ENCODE measurements around the gene SMPD3. TPM values are rescaled to one million over a fixed set of nuclear protein-coding genes. Genes with fewer than 3 reads are reported as not detected.

The SMPD3 gene
- total and polyA plus RNA-seq, 8 donors: 0.83 to 5.5 (median 2.2) TPM

DNA sequence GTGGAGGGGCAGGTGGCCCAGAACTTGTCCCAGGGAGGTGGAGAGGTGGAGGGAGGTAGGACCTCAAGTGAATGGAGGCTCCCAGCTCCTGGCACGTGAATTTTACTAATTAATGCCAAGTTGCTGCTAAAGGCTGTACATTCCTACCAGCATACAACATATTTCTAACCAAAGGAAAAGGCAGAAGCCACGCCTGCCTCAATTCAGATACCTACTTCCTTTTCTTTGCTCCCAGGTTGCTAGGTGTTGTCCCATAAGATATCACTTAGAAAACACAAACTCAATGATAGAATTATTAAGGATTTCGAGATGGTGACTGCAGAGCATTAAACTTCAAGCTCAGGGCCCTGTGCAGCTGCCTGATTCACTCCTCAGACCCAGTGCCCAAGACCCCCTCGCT lies 20.5 kb upstream of the SMPD3 start:
- Histone ChIP-seq H3K27me3 (no peaks in the 10 kb centered on the region), H3K27ac (no peak overlapping the region), H3K4me3 (no peak overlapping the region), H3K4me1 (peaks cover 3 to 20% (median 10%) of the 10 kb centered on the region in 3 donors), H3K9me3 (no peaks in the 10 kb centered on the region), H3K36me3 (no peaks in the 10 kb centered on the region)
- intact Hi-C loops (cut with DNase I): no loop called here
- no peak for FAIRE-seq
- DNase-seq: no peak
- no peak for ATAC-seq
- WGBS, 2 donors: 80 to 89% methylated on average over 4 of the region's 4 CpGs
- TF ChIP-seq, protein P1, sequence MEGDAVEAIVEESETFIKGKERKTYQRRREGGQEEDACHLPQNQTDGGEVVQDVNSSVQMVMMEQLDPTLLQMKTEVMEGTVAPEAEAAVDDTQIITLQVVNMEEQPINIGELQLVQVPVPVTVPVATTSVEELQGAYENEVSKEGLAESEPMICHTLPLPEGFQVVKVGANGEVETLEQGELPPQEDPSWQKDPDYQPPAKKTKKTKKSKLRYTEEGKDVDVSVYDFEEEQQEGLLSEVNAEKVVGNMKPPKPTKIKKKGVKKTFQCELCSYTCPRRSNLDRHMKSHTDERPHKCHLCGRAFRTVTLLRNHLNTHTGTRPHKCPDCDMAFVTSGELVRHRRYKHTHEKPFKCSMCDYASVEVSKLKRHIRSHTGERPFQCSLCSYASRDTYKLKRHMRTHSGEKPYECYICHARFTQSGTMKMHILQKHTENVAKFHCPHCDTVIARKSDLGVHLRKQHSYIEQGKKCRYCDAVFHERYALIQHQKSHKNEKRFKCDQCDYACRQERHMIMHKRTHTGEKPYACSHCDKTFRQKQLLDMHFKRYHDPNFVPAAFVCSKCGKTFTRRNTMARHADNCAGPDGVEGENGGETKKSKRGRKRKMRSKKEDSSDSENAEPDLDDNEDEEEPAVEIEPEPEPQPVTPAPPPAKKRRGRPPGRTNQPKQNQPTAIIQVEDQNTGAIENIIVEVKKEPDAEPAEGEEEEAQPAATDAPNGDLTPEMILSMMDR (IDR thresholded peaks at IDR 0.05): no peak

DNA sequence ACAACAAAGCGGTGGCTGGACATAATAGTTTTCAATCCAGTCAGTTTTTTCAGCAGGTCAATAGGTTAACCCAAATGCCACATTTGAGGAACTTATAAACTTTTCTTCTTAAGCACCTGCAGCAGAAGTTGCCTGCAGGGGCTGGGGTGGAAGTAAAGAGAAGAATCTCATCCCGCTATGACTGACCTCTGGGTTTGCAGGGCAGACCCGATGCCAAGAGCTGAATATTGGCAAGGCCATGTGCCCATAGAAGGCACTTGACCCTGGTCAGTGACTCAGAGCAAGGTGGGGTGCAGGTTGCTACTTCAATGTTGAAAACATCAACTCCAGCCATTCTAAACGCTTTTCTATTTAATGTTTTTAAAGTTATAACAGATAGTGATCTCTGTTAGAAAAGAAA lies 17.9 kb upstream of the SMPD3 start:
- TF ChIP-seq, protein P1 (IDR thresholded peaks at IDR 0.05): no peak
- WGBS, 2 donors: 58 to 68% methylated on average over 4 of the region's 4 CpGs
- no peaks in the 10 kb centered on the region for H3K36me3 ChIP-seq
- H3K27ac ChIP-seq: no peak overlapping the region
- H3K4me3 ChIP-seq: no peak overlapping the region
- DNase-seq (no peak), ATAC-seq (no peak), FAIRE-seq (no peak)
- no peaks in the 10 kb centered on the region for H3K27me3 ChIP-seq
- H3K4me1 ChIP-seq: peaks cover 3 to 20% (median 10%) of the 10 kb centered on the region in 3 donors
- no peaks in the 10 kb centered on the region for H3K9me3 ChIP-seq
- intact Hi-C loops (cut with DNase I): no loop called here

DNA sequence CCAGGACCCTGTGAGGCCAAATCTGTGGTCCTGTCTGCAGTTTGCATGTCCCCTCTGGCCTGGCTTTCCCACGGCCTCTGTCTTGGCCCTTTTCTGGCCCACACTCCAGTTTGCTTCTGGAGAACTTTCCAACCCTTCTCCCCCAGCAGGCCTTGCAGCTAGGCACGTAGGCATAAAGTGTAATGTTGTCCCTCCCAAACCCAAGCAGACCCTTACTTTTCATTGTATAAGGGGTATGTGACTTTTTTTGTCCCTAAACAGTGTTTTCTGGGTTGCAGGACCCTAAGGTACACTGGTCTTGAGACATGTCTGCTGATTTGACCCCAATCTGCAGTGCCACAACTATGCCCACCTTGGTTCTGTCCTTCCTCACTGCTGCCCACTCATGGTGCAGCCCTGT lies 15.6 kb upstream of the SMPD3 start:
- FAIRE-seq (no peak), ATAC-seq (no peak), DNase-seq (no peak)
- Histone ChIP-seq H3K36me3 (no peaks in the 10 kb centered on the region), H3K4me3 (no peak overlapping the region), H3K9me3 (no peaks in the 10 kb centered on the region), H3K4me1 (peaks cover 0 to under 1% (median 0%) of the 10 kb centered on the region in 3 donors), H3K27ac (no peak overlapping the region), H3K27me3 (no peaks in the 10 kb centered on the region)
- intact Hi-C loops (cut with DNase I): no loop called here
- TF ChIP-seq, protein P1 (IDR thresholded peaks at IDR 0.05): no peak
- WGBS, 2 donors: 85 to 94% methylated on average over 2 of the region's 2 CpGs

DNA sequence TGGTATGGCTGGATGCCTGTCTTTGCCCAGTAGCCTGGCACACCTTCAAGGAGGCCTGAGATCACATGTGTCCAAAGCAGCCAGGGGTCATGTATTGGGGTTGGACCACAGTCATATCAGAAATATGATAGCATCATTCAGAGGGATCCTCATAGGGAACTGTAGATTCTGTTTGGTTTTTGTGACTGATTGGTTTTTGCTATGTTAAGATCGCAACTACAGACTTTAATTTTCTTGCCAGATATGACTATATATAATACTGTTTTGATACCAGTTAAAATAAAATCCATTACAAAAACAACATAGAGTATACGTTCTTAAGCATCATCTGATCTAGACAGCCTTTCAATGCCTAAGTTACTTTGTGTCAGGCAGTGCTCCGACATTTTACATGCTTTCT lies 11.8 kb upstream of the SMPD3 start:
- H3K4me1 ChIP-seq: no peaks in the 10 kb centered on the region
- H3K36me3 ChIP-seq: no peaks in the 10 kb centered on the region
- no peak for ATAC-seq
- no peaks in the 10 kb centered on the region for H3K27me3 ChIP-seq
- FAIRE-seq: no peak
- H3K27ac ChIP-seq: no peak overlapping the region
- WGBS, 2 donors: 81 to 86% methylated on average over 3 of the region's 3 CpGs
- no peaks in the 10 kb centered on the region for H3K9me3 ChIP-seq
- intact Hi-C loops (cut with DNase I): no loop called here
- H3K4me3 ChIP-seq: no peak overlapping the region
- TF ChIP-seq, protein P1 (IDR thresholded peaks at IDR 0.05): no peak
- no peak for DNase-seq

DNA sequence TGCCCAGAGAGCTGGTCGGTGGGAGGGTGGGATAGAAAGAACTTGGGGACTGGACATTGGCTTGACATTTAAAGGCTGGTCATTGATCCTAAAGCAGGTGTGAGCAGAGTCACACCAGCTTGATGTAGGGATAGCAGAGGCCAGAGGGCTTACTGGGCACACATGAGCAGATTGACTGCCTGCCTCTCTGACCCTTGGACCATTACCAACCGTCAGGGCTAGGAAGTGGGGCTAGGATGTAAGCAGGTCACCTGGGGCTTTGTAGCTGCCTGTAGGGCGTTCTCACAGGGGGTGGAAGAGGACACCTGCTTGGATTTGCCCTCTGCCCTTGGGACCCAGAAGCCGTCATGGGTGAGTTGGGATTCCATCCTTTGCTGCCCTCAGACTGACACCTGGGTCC lies 11.1 kb upstream of the SMPD3 start:
- Histone ChIP-seq H3K9me3 (no peaks in the 10 kb centered on the region), H3K27ac (no peak overlapping the region), H3K36me3 (no peaks in the 10 kb centered on the region), H3K4me3 (no peak overlapping the region), H3K27me3 (no peaks in the 10 kb centered on the region), H3K4me1 (no peaks in the 10 kb centered on the region)
- FAIRE-seq (no peak), DNase-seq (no peak), ATAC-seq (no peak)
- intact Hi-C loops (cut with DNase I): no loop called here
- 66 to 77% methylated on average over 4 of the region's 4 CpGs for WGBS, 2 donors
- TF ChIP-seq, protein P1 (IDR thresholded peaks at IDR 0.05): no peak
